ENCODE results near the gene OR2H2.

GRCh38 chr6:29628419-29629281 is 43.7 kb downstream of the OR2H2 start:
- TF ChIP-seq CTCF (conservative IDR thresholded peaks at IDR 0.05) (peak; percentile 86), ZFX (IDR thresholded peaks at IDR 0.05) (no peak)

All from C4-2B (cell line).